Fibroblast of pulmonary artery (primary cell): Measurements from ENCODE around the gene SYCE1L.
A peak's percentile ranks its signal among the peaks of the same experiment; 100 is the strongest.

ENCODE experiments used
- DNase-seq: peaks from one replicate; pipeline ENCODE4 v3.0.0-alpha.2; 2010; ENCODE audit warnings: low read depth
- H3K4me3 ChIP-seq: replicated peaks from 2 replicates; pipeline ENCODE4 v1.5.1; 2011; ENCODE audit warnings: low read depth, mild to moderate bottlenecking, control low read depth, low read length, moderate library complexity
- TF ChIP-seq, protein P1 (sequence below): IDR thresholded peaks from 2 replicates; pipeline ENCODE4 v1.5.1; 2011; ENCODE audit warnings: mild to moderate bottlenecking, control low read depth, low read length, inconsistent platforms; ENCODE audit errors: missing control alignments

SYCE1L gene

DNA sequence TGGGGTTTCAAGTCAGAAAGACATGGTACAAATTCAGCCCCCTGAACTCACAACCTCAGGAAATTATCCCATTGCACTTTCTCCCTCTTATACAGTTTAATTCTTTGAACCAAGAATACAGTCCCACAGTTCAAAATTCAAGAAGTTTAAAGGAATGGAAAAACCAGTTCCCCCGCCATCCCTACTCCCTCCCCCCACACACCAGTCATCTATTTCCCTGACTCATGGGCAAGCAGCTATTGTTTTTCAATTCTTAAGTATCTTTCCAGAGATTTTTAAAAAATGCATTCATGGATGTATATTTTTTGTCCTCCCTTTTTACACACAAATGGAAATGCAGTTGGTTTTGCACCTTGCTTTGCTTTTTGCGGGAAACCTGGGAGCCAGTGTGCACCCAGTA is 7.3 kb downstream of the SYCE1L start:
- TF ChIP-seq, protein P1, sequence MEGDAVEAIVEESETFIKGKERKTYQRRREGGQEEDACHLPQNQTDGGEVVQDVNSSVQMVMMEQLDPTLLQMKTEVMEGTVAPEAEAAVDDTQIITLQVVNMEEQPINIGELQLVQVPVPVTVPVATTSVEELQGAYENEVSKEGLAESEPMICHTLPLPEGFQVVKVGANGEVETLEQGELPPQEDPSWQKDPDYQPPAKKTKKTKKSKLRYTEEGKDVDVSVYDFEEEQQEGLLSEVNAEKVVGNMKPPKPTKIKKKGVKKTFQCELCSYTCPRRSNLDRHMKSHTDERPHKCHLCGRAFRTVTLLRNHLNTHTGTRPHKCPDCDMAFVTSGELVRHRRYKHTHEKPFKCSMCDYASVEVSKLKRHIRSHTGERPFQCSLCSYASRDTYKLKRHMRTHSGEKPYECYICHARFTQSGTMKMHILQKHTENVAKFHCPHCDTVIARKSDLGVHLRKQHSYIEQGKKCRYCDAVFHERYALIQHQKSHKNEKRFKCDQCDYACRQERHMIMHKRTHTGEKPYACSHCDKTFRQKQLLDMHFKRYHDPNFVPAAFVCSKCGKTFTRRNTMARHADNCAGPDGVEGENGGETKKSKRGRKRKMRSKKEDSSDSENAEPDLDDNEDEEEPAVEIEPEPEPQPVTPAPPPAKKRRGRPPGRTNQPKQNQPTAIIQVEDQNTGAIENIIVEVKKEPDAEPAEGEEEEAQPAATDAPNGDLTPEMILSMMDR, result no peak
- no peak for DNase-seq
- H3K4me3 ChIP-seq, result no peak overlapping the region

- no peak overlapping the region for H3K4me3 ChIP-seq
- no peak for DNase-seq
These were observed 7.8 kb downstream of the SYCE1L start for GRCh38 chr16:77207030-77207429.

DNA sequence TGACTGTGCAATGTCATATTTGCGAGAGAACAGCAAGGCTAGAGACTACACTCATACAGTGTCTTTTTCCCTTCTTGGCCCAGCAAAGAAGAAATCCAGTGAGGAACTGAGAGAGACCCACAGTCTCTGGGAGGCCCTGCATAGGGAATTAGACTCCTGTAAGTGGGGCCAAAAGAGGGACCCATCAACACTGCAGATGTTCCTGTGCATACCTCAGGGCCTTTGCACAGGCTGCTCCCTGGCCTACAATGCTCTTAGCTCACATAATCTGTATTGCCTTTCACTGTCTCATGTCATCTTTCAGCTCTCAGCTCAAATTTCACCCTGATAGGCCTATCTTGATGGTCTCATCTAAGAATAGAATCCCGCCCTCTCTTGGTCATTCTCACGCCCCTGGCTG is 9.2 kb downstream of the SYCE1L start:
- no peak for DNase-seq
- H3K4me3 ChIP-seq, result no peak overlapping the region
- TF ChIP-seq, protein P1, result no peak

More at GRCh38 chr16:77207030-77207429, 7.8 kb downstream of the SYCE1L start:
- TF ChIP-seq, protein P1, result no peak

DNA sequence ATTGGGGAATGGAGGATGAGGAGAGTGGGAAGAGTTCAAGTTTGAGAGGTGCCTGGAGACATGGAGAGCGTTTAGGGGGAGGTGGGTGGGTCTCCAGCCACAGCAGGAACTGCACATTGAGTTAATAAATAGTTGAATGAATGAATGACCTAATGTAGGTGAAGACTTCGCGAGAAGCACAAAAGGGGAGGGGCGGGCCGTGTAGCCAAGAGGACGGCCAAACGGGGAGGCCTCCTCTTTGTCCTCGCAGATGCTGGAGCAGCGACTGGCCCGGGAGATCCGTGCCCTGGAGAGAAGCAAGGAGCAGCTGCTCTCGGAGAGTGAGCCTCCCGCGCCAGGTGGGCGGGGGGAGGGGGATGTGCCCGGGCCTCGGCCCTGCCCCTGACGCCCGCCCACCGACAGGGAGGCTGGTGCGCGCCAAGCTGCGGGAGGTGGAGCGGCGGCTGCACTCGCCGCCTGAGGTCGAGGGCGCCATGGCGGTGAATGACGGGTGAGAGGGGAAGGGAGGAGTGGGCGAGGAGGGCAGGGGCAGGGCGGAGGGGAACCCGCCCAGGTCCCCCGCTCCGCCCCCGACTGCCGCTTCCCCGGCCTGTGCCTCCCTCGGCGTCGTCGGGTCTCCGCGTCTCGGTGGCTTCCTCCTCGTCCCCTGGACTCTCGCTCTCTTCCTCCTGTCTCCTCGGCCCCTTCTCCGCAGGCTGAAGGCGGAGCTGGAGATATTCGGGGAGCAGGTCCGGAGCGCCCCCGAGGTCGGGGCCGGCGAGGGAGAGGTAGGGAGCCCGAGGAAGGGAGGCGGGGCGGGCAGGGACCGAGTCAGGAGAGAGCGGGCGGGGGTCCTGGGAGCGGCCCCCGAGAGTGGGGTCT is 12.9 kb downstream of the SYCE1L start:
- TF ChIP-seq, protein P1, result no peak
- H3K4me3 ChIP-seq, result peak overlapping the region; percentile 60
- DNase-seq, result peak; percentile 27

GRCh38 chr16:77212741-77213541 is 13.7 kb downstream of the SYCE1L start:
- peak; percentile 46 for DNase-seq
- peak overlapping the region; percentile 60 for H3K4me3 ChIP-seq
- TF ChIP-seq, protein P1, result no peak

- peak; percentile 87 for DNase-seq
- no peak overlapping the region for H3K4me3 ChIP-seq
- TF ChIP-seq, protein P1, result no peak
These were observed 14.4 kb downstream of the SYCE1L start for GRCh38 chr16:77213542-77214106.
